Karpas-422 (cell line): ENCODE measurements around the gene ABRACL. TPM values are rescaled to one million over a fixed set of nuclear protein-coding genes. Genes with fewer than 3 reads are reported as not detected.
A peak's percentile ranks its signal among the peaks of the same experiment; 100 is the strongest.
"Not testable (repeated sequence)": the region's sequence is repeated elsewhere in the genome, so short reads cannot be mapped to it uniquely, and the experiment has no call there.

Experiments used
- DNase-seq: peaks from one replicate; pipeline ENCODE4 v3.0.0-alpha.2; 2015
- H2AFZ ChIP-seq: fragments of 200-600 bp; sonication (generic); 2 replicates; pipeline ENCODE4 v1.6.1; 2014; ENCODE audit warnings: antibody characterized with exemption, low read length, mixed read lengths
- H3K27ac ChIP-seq: fragments of 200-600 bp; sonication (generic); 2 replicates; pipeline ENCODE4 v1.5.1; 2014; ENCODE audit warnings: mild to moderate bottlenecking, low read length, moderate library complexity
- H3K27me3 ChIP-seq: fragments of 200-600 bp; sonication (generic); 2 replicates; pipeline ENCODE4 v1.6.1; 2014; ENCODE audit warnings: low read length, mixed read lengths
- H3K36me3 ChIP-seq: fragments of 200-600 bp; sonication (generic); 2 replicates; pipeline ENCODE4 v1.6.1; 2014; ENCODE audit warnings: low read length, mixed read lengths; ENCODE audit not compliant: insufficient read depth
- H3K4me1 ChIP-seq: fragments of 200-600 bp; sonication (generic); 2 replicates; pipeline ENCODE4 v1.6.1; 2014; ENCODE audit warnings: mild to moderate bottlenecking, low read length, mixed read lengths
- H3K4me2 ChIP-seq: fragments of 200-600 bp; sonication (generic); 2 replicates; pipeline ENCODE4 v1.6.1; 2014; ENCODE audit warnings: low read length, low read depth, mild to moderate bottlenecking; ENCODE audit not compliant: poor library complexity, severe bottlenecking
- H3K4me3 ChIP-seq: fragments of 200-600 bp; sonication (generic); 2 replicates; pipeline ENCODE4 v1.5.1; 2014; ENCODE audit warnings: mild to moderate bottlenecking, antibody characterized with exemption, low read length, mixed read lengths
- H3K79me2 ChIP-seq: fragments of 200-600 bp; sonication (generic); 2 replicates; pipeline ENCODE4 v1.6.1; 2014; ENCODE audit warnings: mild to moderate bottlenecking, low read length, mixed read lengths
- H3K9ac ChIP-seq: fragments of 200-600 bp; sonication (generic); 2 replicates; pipeline ENCODE4 v1.6.0; 2014; ENCODE audit warnings: low read length
- H3K9me2 ChIP-seq: fragments of 200-600 bp; sonication (generic), shearing (Covaris generic); replicated peaks from 2 replicates; pipeline ENCODE4 v1.6.0; 2014; ENCODE audit warnings: mild to moderate bottlenecking, low read length, moderate library complexity; ENCODE audit not compliant: insufficient read depth
- H3K9me3 ChIP-seq: fragments of 300-700, 200-600 bp; sonication (generic); 2 replicates; pipeline ENCODE4 v1.6.1; 2014; ENCODE audit warnings: low read length, mixed read lengths
- H4K20me1 ChIP-seq: fragments of 200-600 bp; sonication (generic); 2 replicates; pipeline ENCODE4 v1.6.1; 2014; ENCODE audit warnings: mild to moderate bottlenecking, antibody characterized with exemption, low read length, low read depth; ENCODE audit not compliant: insufficient read depth
- total RNA-seq: library from RNA; depleted of rRNA; stranded (reverse); fragments of >200 nt; shearing (Covaris generic); gene quantifications from 2 replicates; pipeline ENCODE4 v1.2.3, GENCODE V29; 2014; ENCODE audit warnings: low replicate concordance

ABRACL gene
- total RNA-seq, 1 experiment from 2014 or later, result 219 TPM

GRCh38 chr6:139029470-139030227 is 1.1 kb downstream of the ABRACL start:
- H3K27ac ChIP-seq, result peak overlapping the region; percentile 92
- H3K9me2 ChIP-seq, result no peaks in the 10 kb centered on the region
- H3K4me2 ChIP-seq, result peak overlapping the region; percentile 84
- peaks cover 29% of the 10 kb centered on the region for H3K4me1 ChIP-seq
- H3K27me3 ChIP-seq, result no peaks in the 10 kb centered on the region
- H3K36me3 ChIP-seq, result peaks cover 11% of the 10 kb centered on the region
- peak; percentile 82 for DNase-seq
- H3K4me3 ChIP-seq, result peak overlapping the region; percentile 96
- H3K9ac ChIP-seq, result peak overlapping the region; percentile 96
- peaks cover 8% of the 10 kb centered on the region; the same call in 1 of the 2 replicates for H4K20me1 ChIP-seq
- peak overlapping the region; percentile 85; the same call in 1 of the 2 replicates for H2AFZ ChIP-seq
- peaks cover 56% of the 10 kb centered on the region for H3K79me2 ChIP-seq
- no peaks in the 10 kb centered on the region for H3K9me3 ChIP-seq

- Histone ChIP-seq H3K27ac (peak overlapping the region; percentile 92), H3K36me3 (peaks cover 17% of the 10 kb centered on the region), H3K4me2 (peak overlapping the region; percentile 84), H3K27me3 (no peaks in the 10 kb centered on the region), H3K79me2 (peaks cover 59% of the 10 kb centered on the region), H3K4me3 (peak overlapping the region; percentile 96), H3K9me2 (no peaks in the 10 kb centered on the region), H3K9ac (peak overlapping the region; percentile 96), H2AFZ (no peak overlapping the region), H3K9me3 (no peaks in the 10 kb centered on the region), H3K4me1 (peaks cover 29% of the 10 kb centered on the region), H4K20me1 (peaks cover 8% of the 10 kb centered on the region; the same call in 1 of the 2 replicates)
- peak; percentile 94 for DNase-seq
These were observed 1.9 kb downstream of the ABRACL start for GRCh38 chr6:139030228-139030963.

- H2AFZ ChIP-seq, result no peak overlapping the region
- no peaks in the 10 kb centered on the region for H3K27me3 ChIP-seq
- peaks cover 43% of the 10 kb centered on the region for H3K36me3 ChIP-seq
- H3K4me3 ChIP-seq, result no peak overlapping the region
- DNase-seq, result no peak
- H3K27ac ChIP-seq, result no peak overlapping the region
- H3K9me3 ChIP-seq, result no peaks in the 10 kb centered on the region
- peaks cover 8% of the 10 kb centered on the region; the same call in 1 of the 2 replicates for H4K20me1 ChIP-seq
- no peak overlapping the region for H3K9ac ChIP-seq
- H3K4me2 ChIP-seq, result no peak overlapping the region
- H3K9me2 ChIP-seq, result no peaks in the 10 kb centered on the region
- no peaks in the 10 kb centered on the region for H3K4me1 ChIP-seq
- peaks cover 26% of the 10 kb centered on the region for H3K79me2 ChIP-seq
These were observed 8.9 kb downstream of the ABRACL start for GRCh38 chr6:139037490-139037889.

- Histone ChIP-seq H3K27me3 (no peaks in the 10 kb centered on the region), H3K36me3 (peaks cover 25% of the 10 kb centered on the region), H2AFZ (no peak overlapping the region), H3K4me3 (no peak overlapping the region), H3K27ac (no peak overlapping the region), H3K9ac (no peak overlapping the region), H4K20me1 (0 out of 2 replicates have a peak, but pooled peaks cover 4% of the 10 kb centered on the region), H3K4me2 (no peak overlapping the region), H3K9me2 (no peaks in the 10 kb centered on the region), H3K79me2 (no peaks in the 10 kb centered on the region), H3K9me3 (no peaks in the 10 kb centered on the region), H3K4me1 (no peaks in the 10 kb centered on the region)
- no peak for DNase-seq
These were observed 15.7 kb downstream of the ABRACL start for GRCh38 chr6:139044250-139044649.

GRCh38 chr6:139047677-139048076 is 19.1 kb downstream of the ABRACL start:
- Histone ChIP-seq H3K36me3 (peaks cover 7% of the 10 kb centered on the region; the same call in 1 of the 2 replicates), H2AFZ (no peak overlapping the region), H3K27ac (no peak overlapping the region), H3K9me2 (no peaks in the 10 kb centered on the region), H4K20me1 (0 out of 2 replicates have a peak, but pooled peaks cover 1% of the 10 kb centered on the region), H3K4me1 (no peaks in the 10 kb centered on the region), H3K79me2 (no peaks in the 10 kb centered on the region), H3K9ac (no peak overlapping the region), H3K4me2 (no peak overlapping the region), H3K9me3 (no peaks in the 10 kb centered on the region), H3K4me3 (no peak overlapping the region), H3K27me3 (no peaks in the 10 kb centered on the region)
- no peak for DNase-seq

GRCh38 chr6:139048912-139049311 is 20.4 kb downstream of the ABRACL start:
- not testable (repeated sequence) for H3K4me1 ChIP-seq, H3K27ac ChIP-seq, H3K27me3 ChIP-seq, H3K4me2 ChIP-seq, H3K36me3 ChIP-seq, H3K4me3 ChIP-seq, H2AFZ ChIP-seq, H3K9me3 ChIP-seq, H3K9ac ChIP-seq, H3K79me2 ChIP-seq, H4K20me1 ChIP-seq, DNase-seq, H3K9me2 ChIP-seq

GRCh38 chr6:139050131-139050769 is 21.7 kb downstream of the ABRACL start:
- not testable (repeated sequence) for H3K9me2 ChIP-seq, H3K9ac ChIP-seq, H2AFZ ChIP-seq, H3K4me1 ChIP-seq, H4K20me1 ChIP-seq, H3K9me3 ChIP-seq, H3K27me3 ChIP-seq, H3K27ac ChIP-seq, H3K79me2 ChIP-seq, H3K4me3 ChIP-seq, H3K4me2 ChIP-seq, DNase-seq, H3K36me3 ChIP-seq

- no peak for DNase-seq
- Histone ChIP-seq H3K79me2 (no peaks in the 10 kb centered on the region), H3K9me3 (no peaks in the 10 kb centered on the region), H3K4me1 (no peaks in the 10 kb centered on the region), H3K9ac (no peak overlapping the region), H3K4me2 (no peak overlapping the region), H3K9me2 (no peaks in the 10 kb centered on the region), H2AFZ (no peak overlapping the region), H3K36me3 (no peaks in the 10 kb centered on the region), H3K4me3 (no peak overlapping the region), H4K20me1 (no peaks in the 10 kb centered on the region), H3K27ac (no peak overlapping the region), H3K27me3 (no peaks in the 10 kb centered on the region)
These were observed 22.3 kb downstream of the ABRACL start for GRCh38 chr6:139050770-139051313.
